IMR-90 (cell line): ENCODE measurements around the gene COL4A2. TPM values are rescaled to one million over a fixed set of nuclear protein-coding genes. Genes with fewer than 3 reads are reported as not detected.

Experiments
- ATAC-seq: fragments of 200-7000 bp; cut with Tn5 transposase; 2 replicates; pipeline ENCODE4 v1.9.1; 2020; ENCODE audit warnings: low read depth, mild to moderate bottlenecking, moderate library complexity
- BruUV-seq: library from RNA; stranded (reverse); fragments of 400-500 nt; replicated peaks from 2 replicates; lab custom pipeline; 2021; lab: Mats Ljungman, UMichigan
- CTCF ChIA-PET: fragments of 300-600 bp; formaldehyde crosslinking; extraction: SDS; loops from one replicate; lab custom pipeline; 2021; ENCODE audit warnings: antibody characterized with exemption; lab: Yijun Ruan, JAX
- POLR2A ChIA-PET: fragments of 300-600 bp; sonication (Branson Sonifier 250); formaldehyde crosslinking; loops from one replicate; lab custom pipeline; 2022; ENCODE audit warnings: antibody characterized with exemption; ENCODE audit not compliant: unreplicated experiment; lab: Charles Lee
- DNase-seq: peaks from one replicate; pipeline ENCODE4 v3.0.0; 2013
- H2AFZ ChIP-seq: replicated peaks from 2 replicates; pipeline ENCODE3; 2013; ENCODE audit warnings: low read length, mild to moderate bottlenecking; ENCODE audit not compliant: poor library complexity
- H2AK5ac ChIP-seq: 2 replicates; pipeline ENCODE4 v1.6.1; 2013; ENCODE audit warnings: low read depth, low read length, inconsistent platforms
- H2AK9ac ChIP-seq: replicated peaks from 2 replicates; pipeline ENCODE3; 2013; ENCODE audit warnings: mild to moderate bottlenecking, low read depth, low read length, moderate library complexity; ENCODE audit not compliant: poor library complexity
- H2BK120ac ChIP-seq: 2 replicates; pipeline ENCODE4 v1.6.1; 2013; ENCODE audit warnings: low read depth, low read length, inconsistent platforms
- H2BK15ac ChIP-seq: 3 replicates; pipeline ENCODE4 v1.6.1; 2013; ENCODE audit warnings: low read depth, low read length, inconsistent platforms
- H2BK20ac ChIP-seq: 2 replicates; pipeline ENCODE4 v1.6.1; 2013; ENCODE audit warnings: low read depth, mild to moderate bottlenecking, inconsistent platforms, low read length, moderate library complexity
- H2BK5ac ChIP-seq: 2 replicates; pipeline ENCODE4 v1.6.1; 2013; ENCODE audit warnings: mild to moderate bottlenecking, low read depth, low read length, inconsistent platforms; ENCODE audit not compliant: poor library complexity, severe bottlenecking
- H3K14ac ChIP-seq: replicated peaks from 2 replicates; pipeline ENCODE4 v1.6.1; 2013; ENCODE audit warnings: low read depth, low read length, inconsistent platforms
- H3K18ac ChIP-seq: 2 replicates; pipeline ENCODE4 v1.6.1; 2013; ENCODE audit warnings: low read depth, low read length, control low read depth
- H3K23ac ChIP-seq: 2 replicates; pipeline ENCODE4 v1.6.1; 2013; ENCODE audit warnings: low read depth, low read length, inconsistent platforms
- H3K27ac ChIP-seq: 2 replicates; pipeline ENCODE4 v1.5.1; 2013; ENCODE audit warnings: mild to moderate bottlenecking, control low read depth, low read length; ENCODE audit not compliant: insufficient read depth
- H3K27me3 ChIP-seq: 2 replicates; pipeline ENCODE4 v1.6.1; 2013; ENCODE audit warnings: low read length; ENCODE audit not compliant: control insufficient read depth, insufficient read depth
- H3K36me3 ChIP-seq: 2 replicates; pipeline ENCODE4 v1.6.1; 2013; ENCODE audit warnings: low read length, mixed read lengths; ENCODE audit not compliant: control insufficient read depth, insufficient read depth
- H3K4ac ChIP-seq: 2 replicates; pipeline ENCODE4 v1.6.1; 2013; ENCODE audit warnings: low read depth, low read length, inconsistent platforms
- H3K4me1 ChIP-seq: 2 replicates; pipeline ENCODE4 v1.6.1; 2013; ENCODE audit warnings: low read length, mixed read lengths; ENCODE audit not compliant: control insufficient read depth, insufficient read depth
- H3K4me2 ChIP-seq: 2 replicates; pipeline ENCODE4 v1.6.1; 2013; ENCODE audit warnings: low read depth, mild to moderate bottlenecking, control low read depth, low read length, moderate library complexity
- H3K4me3 ChIP-seq: 2 replicates; pipeline ENCODE4 v1.5.1; 2013; ENCODE audit warnings: low read depth, mild to moderate bottlenecking, control low read depth, low read length, moderate library complexity; ENCODE audit not compliant: insufficient read depth
- H3K56ac ChIP-seq: 2 replicates; pipeline ENCODE4 v1.6.1; 2013; ENCODE audit warnings: low read length, inconsistent platforms; ENCODE audit not compliant: insufficient read depth; ENCODE audit errors: extremely low read depth
- H3K79me1 ChIP-seq, 2 experiments: 2 replicates each; pipeline ENCODE4 v1.6.1; 2013; ENCODE audit warnings: low read length in 2 of 2, inconsistent platforms in 1 of 2, low read depth in 1 of 2
- H3K9ac ChIP-seq: 2 replicates; pipeline ENCODE4 v1.6.1; 2013; ENCODE audit warnings: low read depth, low read length, control low read depth
- H3K9me1 ChIP-seq: 2 replicates; pipeline ENCODE4 v1.6.1; 2013; ENCODE audit warnings: low read length, inconsistent platforms; ENCODE audit not compliant: insufficient read depth
- H3K9me3 ChIP-seq: 2 replicates; pipeline ENCODE4 v1.6.1; 2013; ENCODE audit warnings: low read length; ENCODE audit not compliant: control insufficient read depth, insufficient read depth
- H4K20me1 ChIP-seq: 2 replicates; pipeline ENCODE4 v1.6.1; 2013; ENCODE audit warnings: low read length, inconsistent platforms; ENCODE audit not compliant: insufficient read depth
- H4K5ac ChIP-seq: 2 replicates; pipeline ENCODE4 v1.6.1; 2013; ENCODE audit warnings: mild to moderate bottlenecking, low read depth, low read length, control low read depth
- H4K8ac ChIP-seq, 2 experiments: 2 replicates each; pipeline ENCODE4 v1.6.1; 2013; ENCODE audit warnings: low read depth in 2 of 2, low read length in 2 of 2, control low read depth in 1 of 2, inconsistent platforms in 1 of 2
- H4K91ac ChIP-seq: 2 replicates; pipeline ENCODE4 v1.6.1; 2013; ENCODE audit warnings: low read depth, low read length, inconsistent platforms; ENCODE audit not compliant: insufficient read depth
- CEBPB ChIP-seq: IDR thresholded peaks from 2 replicates; pipeline ENCODE4 v1.6.1; 2012; ENCODE audit warnings: low read depth, low read length, improper control_type of control experiment
- CHD1 ChIP-seq: IDR thresholded peaks from 2 replicates; pipeline ENCODE4 v1.6.1; 2012; ENCODE audit warnings: low read depth, low read length, improper control_type of control experiment
- CTCF ChIP-seq: conservative IDR thresholded peaks from 2 replicates; pipeline ENCODE4 v1.5.1; 2012; ENCODE audit warnings: mild to moderate bottlenecking, low read depth, low read length, improper control_type of control experiment
- FOS ChIP-seq: fragments of 150-350 bp; IDR thresholded peaks from 2 replicates; pipeline ENCODE4 v1.6.1; 2016; ENCODE audit warnings: low read depth, low read length
- MAFK ChIP-seq: IDR thresholded peaks from 2 replicates; pipeline ENCODE4 v1.6.1; 2012; ENCODE audit warnings: low read depth, low read length, improper control_type of control experiment
- MAZ ChIP-seq: IDR thresholded peaks from 2 replicates; pipeline ENCODE4 v1.6.1; 2012; ENCODE audit warnings: low read depth, mild to moderate bottlenecking, low read length, improper control_type of control experiment, moderate library complexity, borderline replicate concordance
- MXI1 ChIP-seq: IDR thresholded peaks from 2 replicates; pipeline ENCODE4 v1.6.1; 2012; ENCODE audit warnings: low read depth, mild to moderate bottlenecking, low read length, moderate library complexity, borderline replicate concordance
- RCOR1 ChIP-seq: IDR thresholded peaks from 2 replicates; pipeline ENCODE4 v1.6.1; 2012; ENCODE audit warnings: mild to moderate bottlenecking, low read length, improper control_type of control experiment; ENCODE audit not compliant: insufficient replicate concordance
- SMC3 ChIP-seq: fragments of 150-350 bp; IDR thresholded peaks from 2 replicates; pipeline ENCODE4 v1.6.1; 2016; ENCODE audit warnings: low read depth, mild to moderate bottlenecking, antibody characterized with exemption, low read length, moderate library complexity
- USF2 ChIP-seq: fragments of 150-350 bp; IDR thresholded peaks from 2 replicates; pipeline ENCODE4 v1.6.1; 2017; ENCODE audit warnings: mild to moderate bottlenecking, antibody characterized with exemption, low read length, low read depth
- WGBS, 2 experiments: methylation state at CpG; one replicate each; pipeline versions ENCODE4 v1.1.5 to v1.1.7; 2013; ENCODE audit warnings: missing lambda C conversion rate in 2 of 2; ENCODE audit not compliant: insufficient read length in 1 of 2; ENCODE audit errors: extremely low coverage in 2 of 2; 5-methylcytosine and 5-hydroxymethylcytosine counted together
- dilution Hi-C: fragments of 300-500 bp; cut with HindIII; formaldehyde crosslinking; loops from one replicate; pipeline ENCODE4 v1.14.3; 2018; ENCODE audit warnings: low sequenced_read_pairs; ENCODE audit not compliant: unreplicated experiment
- in situ Hi-C: fragments of 300-500 bp; cut with MboI; formaldehyde crosslinking; loops from 3 replicates; pipeline ENCODE4 v1.14.3; 2019; ENCODE audit warnings: low sequenced_read_pairs, inconsistent platforms, mixed read lengths
- intact Hi-C: fragments of 100-400 bp; cut with micrococcal nuclease; formaldehyde crosslinking; loops from 2 replicates; pipeline ENCODE4 v1.10.0; 2022
- polyA plus RNA-seq, 3 experiments: library from polyadenylated mRNA; depleted of rRNA; stranded (reverse); fragments of >200 nt; gene quantifications; 2 replicates each; pipeline ENCODE4 v1.2.3, GENCODE V29; 2012; ENCODE audit warnings: low replicate concordance in 1 of 3
- total RNA-seq: library from RNA; depleted of rRNA; stranded (reverse); fragments of >200 nt; gene quantifications from 2 replicates; pipeline ENCODE4 v1.2.3, GENCODE V29; 2012

Gene COL4A2
- total and polyA plus RNA-seq, 2 of the 4 experiments (the other 2 are of a cell fraction): 90.7 to 457 TPM

- Histone ChIP-seq H2BK15ac (no peak overlapping the region), H4K8ac (no peak overlapping the region), H3K27me3 (no peaks in the 10 kb centered on the region), H3K18ac (no peak overlapping the region), H2AK9ac (no peak overlapping the region), H3K9ac (no peak overlapping the region), H3K4me3 (no peak overlapping the region), H3K4me1 (no peaks in the 10 kb centered on the region), H2BK120ac (no peak overlapping the region), H3K9me3 (no peaks in the 10 kb centered on the region), H3K79me1 (peaks cover 4 to 48% of the 10 kb centered on the region in 2 experiments), H3K4ac (no peak overlapping the region), H2BK5ac (no peak overlapping the region), H3K23ac (no peak overlapping the region), H3K14ac (no peak overlapping the region), H3K9me1 (peaks cover 11% of the 10 kb centered on the region), H4K5ac (no peak overlapping the region), H3K4me2 (no peak overlapping the region), H3K27ac (no peak overlapping the region), H2AK5ac (no peak overlapping the region), H4K20me1 (peaks cover 14% of the 10 kb centered on the region), H4K91ac (no peak overlapping the region), H2AFZ (no peak overlapping the region), H3K56ac (no peak overlapping the region), H3K36me3 (peaks cover 67% of the 10 kb centered on the region), H2BK20ac (no peak overlapping the region)
- dilution Hi-C loops (no loop called here), intact Hi-C loops (no loop called here), in situ Hi-C loops (no loop called here)
- DNase-seq (no peak), ATAC-seq (no peak)
- ChIA-PET CTCF (no interaction called here), POLR2A (no interaction called here)
- BruUV-seq: no TSS peak
- 84% methylated on average over 13 of the region's 21 CpGs; no CpG with 5 or more reads in 1 of the 2 experiments for WGBS, 2 experiments
- TF ChIP-seq MXI1: no peak
- TF ChIP-seq CEBPB: no peak
- TF ChIP-seq USF2: no peak
- TF ChIP-seq CTCF: no peak
- TF ChIP-seq SMC3: no peak
- TF ChIP-seq MAZ: no peak
- no peak for TF ChIP-seq CHD1
- TF ChIP-seq FOS: no peak
- TF ChIP-seq MAFK: no peak
- no peak for TF ChIP-seq RCOR1
Observed at GRCh38 chr13:110454227-110454859, 147.3 kb downstream of the COL4A2 start.
